ENCODE measurements around the gene NOG. TPM values are rescaled to one million over a fixed set of nuclear protein-coding genes. Genes with fewer than 3 reads are reported as not detected.

NOG gene
- total RNA-seq, 2 experiments from 2014 or later: 12.5 to 12.7 TPM

GRCh38 chr17:56601591-56601990, 8.1 kb downstream of the NOG start:
- no peak for ATAC-seq (ENCODE audit: poor library complexity)
- no peak overlapping the region for H3K4me3 ChIP-seq (ENCODE audit: low read length)
- ChIA-PET CTCF (interaction anchor here (0.8 kb wide), 1 partner anchor 41 kb away, joined by 3 read pairs; no protein-coding TSS in a partner anchor), POLR2A (interaction anchor here (1.4 to 4.5 kb wide), 6 partner anchors 8 to 1731 kb away, joined by 3 to 147 read pairs (median 18); partner anchors contain the start of gene NOG)
- H3K27me3 ChIP-seq (ENCODE audit: control insufficient read depth in 1 of 2, insufficient read depth in 2 of 2, low read length in 2 of 2): peaks cover 13 to 15% of the 10 kb centered on the region in 2 experiments
- no peaks in the 10 kb centered on the region for H3K9me3 ChIP-seq (ENCODE audit: control insufficient read depth in 1 of 2, insufficient read depth in 1 of 2, low read length in 2 of 2)
- no peaks in the 10 kb centered on the region for H3K36me3 ChIP-seq (ENCODE audit: insufficient read depth, low read length)
- no peak for DNase-seq
- Mint-ChIP-seq H3K27ac (peak overlapping the region; percentile 96), H3K4me1 (ENCODE audit: low read depth) (peaks cover 90% of the 10 kb centered on the region), H3K27me3 (peaks cover 20% of the 10 kb centered on the region), H3K4me3 (peak overlapping the region; percentile 31), H3K9me3 (no peaks in the 10 kb centered on the region), H3K36me3 (ENCODE audit: low read depth) (peaks cover 5% of the 10 kb centered on the region)
- peaks cover 67% of the 10 kb centered on the region for H3K4me1 ChIP-seq (ENCODE audit: insufficient read depth, low read length)
- TF ChIP-seq CTCF (IDR thresholded peaks at IDR 0.05): no peak
- peak overlapping the region in 1 of 2 donors; percentile 89 for H3K27ac ChIP-seq (ENCODE audit: low read depth in 1 of 2, low read length in 2 of 2)
- intact Hi-C loops (cut with DNase I, micrococcal nuclease): no loop called here

GRCh38 chr17:56602292-56603130, 9.0 kb downstream of the NOG start:
- no peak for TF ChIP-seq CTCF (IDR thresholded peaks at IDR 0.05)
- no peak overlapping the region for H3K4me3 ChIP-seq (ENCODE audit: low read length)
- peak; percentile 85 for ATAC-seq (ENCODE audit: poor library complexity)
- peak in 13 of 14 experiments; percentile 36 to 81 (median 60) for DNase-seq
- H3K27ac ChIP-seq (ENCODE audit: low read depth in 1 of 2, low read length in 2 of 2): peak overlapping the region; percentile 72 to 89
- ChIA-PET POLR2A (interaction anchor here (0.6 to 4.5 kb wide), 15 partner anchors 9 to 1734 kb away, joined by 3 to 147 read pairs (median 5); partner anchors contain the start of genes NOG and TRIM25), CTCF (interaction anchor here (0.8 to 1.6 kb wide), 5 partner anchors 10 to 232 kb away, joined by 3 to 7 read pairs (median 3); partner anchors contain the start of gene NOG)
- H3K27ac Mint-ChIP-seq: peak overlapping the region; percentile 96
- peaks cover 59% of the 10 kb centered on the region for H3K4me1 ChIP-seq (ENCODE audit: insufficient read depth, low read length)
- H3K36me3 ChIP-seq (ENCODE audit: insufficient read depth, low read length): no peaks in the 10 kb centered on the region
- no peaks in the 10 kb centered on the region for H3K9me3 Mint-ChIP-seq
- peak overlapping the region; percentile 31 for H3K4me3 Mint-ChIP-seq
- peaks cover 84% of the 10 kb centered on the region for H3K4me1 Mint-ChIP-seq (ENCODE audit: low read depth)
- intact Hi-C loops (cut with DNase I, micrococcal nuclease): loop anchor here in 1 of 2 experiments (2.0 kb wide), 1 partner anchor 22 kb away; no protein-coding TSS in a partner anchor
- H3K27me3 ChIP-seq (ENCODE audit: control insufficient read depth in 1 of 2, insufficient read depth in 2 of 2, low read length in 2 of 2): peaks cover 7 to 8% of the 10 kb centered on the region in 2 experiments
- H3K36me3 Mint-ChIP-seq (ENCODE audit: low read depth): no peaks in the 10 kb centered on the region
- H3K9me3 ChIP-seq (ENCODE audit: control insufficient read depth in 1 of 2, insufficient read depth in 1 of 2, low read length in 2 of 2): no peaks in the 10 kb centered on the region
- H3K27me3 Mint-ChIP-seq: peaks cover 12% of the 10 kb centered on the region

- Histone ChIP-seq H3K9me3 (ENCODE audit: control insufficient read depth in 1 of 2, insufficient read depth in 1 of 2, low read length in 2 of 2) (no peaks in the 10 kb centered on the region), H3K27ac (ENCODE audit: low read depth in 1 of 2, low read length in 2 of 2) (peak overlapping the region; percentile 72 to 89), H3K4me3 (ENCODE audit: low read length) (no peak overlapping the region), H3K4me1 (ENCODE audit: insufficient read depth, low read length) (peaks cover 47% of the 10 kb centered on the region), H3K27me3 (ENCODE audit: control insufficient read depth in 1 of 2, insufficient read depth in 2 of 2, low read length in 2 of 2) (no peaks in the 10 kb centered on the region), H3K36me3 (ENCODE audit: insufficient read depth, low read length) (no peaks in the 10 kb centered on the region)
- peaks cover 81% of the 10 kb centered on the region for H3K4me1 Mint-ChIP-seq (ENCODE audit: low read depth)
- intact Hi-C loops (cut with DNase I, micrococcal nuclease): loop anchor here in 1 of 2 experiments (2.0 kb wide), 1 partner anchor 21 kb away; no protein-coding TSS in a partner anchor
- CTCF ChIA-PET: interaction anchor here (0.8 to 1.6 kb wide), 3 partner anchors 11 to 231 kb away, joined by 3 to 7 read pairs (median 3); partner anchors contain the start of gene NOG
- DNase-seq (no peak), ATAC-seq (ENCODE audit: poor library complexity) (no peak)
- peaks cover 7% of the 10 kb centered on the region for H3K27me3 Mint-ChIP-seq
- no peak for TF ChIP-seq CTCF (IDR thresholded peaks at IDR 0.05)
- POLR2A ChIA-PET: interaction anchor here (0.6 to 4.5 kb wide), 7 partner anchors 10 to 176 kb away, joined by 3 to 147 read pairs (median 21); partner anchors contain the start of gene NOG
- no peaks in the 10 kb centered on the region for H3K36me3 Mint-ChIP-seq (ENCODE audit: low read depth)
- no peaks in the 10 kb centered on the region for H3K9me3 Mint-ChIP-seq
- H3K4me3 Mint-ChIP-seq: no peak overlapping the region
- peak overlapping the region; percentile 96 for H3K27ac Mint-ChIP-seq
Observed at GRCh38 chr17:56603486-56604238, 10.2 kb downstream of the NOG start.

All from CD4-positive, alpha-beta T cell (primary cell).